GM12875 (cell line): ENCODE results near the gene SF3A1.
"Not testable (repeated sequence)": the region's sequence is repeated elsewhere in the genome, so short reads cannot be mapped to it uniquely, and the experiment has no call there.

Experiments
- H3K4me3 ChIP-seq: one replicate; pipeline ENCODE4 v1.5.1; 2011; ENCODE audit warnings: low read depth, low read length, control low read depth
- TF ChIP-seq, protein P1 (sequence below): IDR thresholded peaks from 2 replicates; pipeline ENCODE4 v1.5.1; 2011; ENCODE audit warnings: low read depth, mild to moderate bottlenecking, control low read depth, inconsistent platforms, low read length, moderate library complexity, borderline replicate concordance; ENCODE audit not compliant: insufficient read depth

Gene SF3A1

GRCh38 chr22:30347255-30347892, 9.3 kb downstream of the SF3A1 start:
- no peak overlapping the region for H3K4me3 ChIP-seq
- TF ChIP-seq, protein P1, sequence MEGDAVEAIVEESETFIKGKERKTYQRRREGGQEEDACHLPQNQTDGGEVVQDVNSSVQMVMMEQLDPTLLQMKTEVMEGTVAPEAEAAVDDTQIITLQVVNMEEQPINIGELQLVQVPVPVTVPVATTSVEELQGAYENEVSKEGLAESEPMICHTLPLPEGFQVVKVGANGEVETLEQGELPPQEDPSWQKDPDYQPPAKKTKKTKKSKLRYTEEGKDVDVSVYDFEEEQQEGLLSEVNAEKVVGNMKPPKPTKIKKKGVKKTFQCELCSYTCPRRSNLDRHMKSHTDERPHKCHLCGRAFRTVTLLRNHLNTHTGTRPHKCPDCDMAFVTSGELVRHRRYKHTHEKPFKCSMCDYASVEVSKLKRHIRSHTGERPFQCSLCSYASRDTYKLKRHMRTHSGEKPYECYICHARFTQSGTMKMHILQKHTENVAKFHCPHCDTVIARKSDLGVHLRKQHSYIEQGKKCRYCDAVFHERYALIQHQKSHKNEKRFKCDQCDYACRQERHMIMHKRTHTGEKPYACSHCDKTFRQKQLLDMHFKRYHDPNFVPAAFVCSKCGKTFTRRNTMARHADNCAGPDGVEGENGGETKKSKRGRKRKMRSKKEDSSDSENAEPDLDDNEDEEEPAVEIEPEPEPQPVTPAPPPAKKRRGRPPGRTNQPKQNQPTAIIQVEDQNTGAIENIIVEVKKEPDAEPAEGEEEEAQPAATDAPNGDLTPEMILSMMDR: no peak

DNA sequence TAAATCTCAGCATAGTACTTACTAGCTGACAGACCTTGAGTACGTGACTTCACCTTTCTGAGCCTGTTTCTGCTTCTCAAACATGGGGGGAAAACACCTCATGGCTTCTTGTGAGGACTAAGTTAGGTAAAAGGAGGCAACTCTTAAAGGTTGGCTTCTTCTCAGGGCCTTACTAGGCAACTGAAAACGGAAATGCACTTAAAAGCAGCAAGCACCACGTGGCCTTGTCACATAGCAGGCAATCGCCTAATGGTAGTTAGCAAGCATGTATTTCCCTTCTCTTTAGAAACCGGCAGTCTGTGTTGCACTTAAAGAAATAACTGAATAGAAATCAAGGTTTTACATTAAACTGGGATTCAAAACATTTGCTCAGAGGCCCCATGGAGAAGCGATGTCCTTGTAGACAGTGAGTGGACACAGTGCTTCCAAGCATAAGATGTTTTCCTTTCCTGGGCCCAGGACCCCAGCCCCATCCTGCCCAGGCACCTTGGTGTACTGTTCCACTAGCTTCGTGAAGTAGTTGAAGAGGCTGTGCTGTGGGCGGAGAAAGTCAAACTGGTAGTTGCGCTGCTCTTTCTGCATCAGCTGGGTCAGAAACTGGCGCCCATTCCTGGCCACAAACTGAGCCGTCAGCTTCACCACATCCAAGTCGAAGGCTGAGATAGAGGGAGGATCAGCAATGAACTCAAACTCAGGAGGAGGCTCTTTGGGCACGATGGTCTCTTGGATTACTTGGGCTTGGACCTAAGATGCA, 12.1 kb downstream of the SF3A1 start:
- TF ChIP-seq, protein P1: no peak
- H3K4me3 ChIP-seq: no peak overlapping the region

GRCh38 chr22:30340911-30341685, 15.6 kb downstream of the SF3A1 start:
- TF ChIP-seq, protein P1: no peak
- H3K4me3 ChIP-seq: no peak overlapping the region

GRCh38 chr22:30338802-30339201, 17.9 kb downstream of the SF3A1 start:
- TF ChIP-seq, protein P1: no peak

DNA sequence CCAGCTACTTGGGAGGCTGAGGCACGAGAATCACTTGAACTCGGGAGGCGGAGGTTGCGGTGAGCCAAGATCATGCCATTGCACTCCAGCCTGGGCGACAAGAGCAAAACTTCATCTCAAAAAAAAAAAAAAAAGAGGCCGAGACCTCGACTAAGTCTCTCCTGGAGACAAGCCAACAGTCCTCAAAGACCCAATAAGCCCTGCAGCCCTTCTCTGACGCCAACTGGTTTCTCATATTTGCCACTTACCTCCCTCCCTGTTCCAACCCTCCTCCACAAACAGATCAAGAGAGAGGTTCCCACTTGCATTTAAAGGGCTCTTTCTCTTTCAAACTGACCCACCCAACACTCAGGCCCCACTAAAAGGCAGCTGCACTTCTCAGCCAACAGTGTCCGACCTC, 18.4 kb downstream of the SF3A1 start:
- H3K4me3 ChIP-seq: not testable (repeated sequence)

More at GRCh38 chr22:30338802-30339201, 17.9 kb downstream of the SF3A1 start:
- H3K4me3 ChIP-seq: no peak overlapping the region

DNA sequence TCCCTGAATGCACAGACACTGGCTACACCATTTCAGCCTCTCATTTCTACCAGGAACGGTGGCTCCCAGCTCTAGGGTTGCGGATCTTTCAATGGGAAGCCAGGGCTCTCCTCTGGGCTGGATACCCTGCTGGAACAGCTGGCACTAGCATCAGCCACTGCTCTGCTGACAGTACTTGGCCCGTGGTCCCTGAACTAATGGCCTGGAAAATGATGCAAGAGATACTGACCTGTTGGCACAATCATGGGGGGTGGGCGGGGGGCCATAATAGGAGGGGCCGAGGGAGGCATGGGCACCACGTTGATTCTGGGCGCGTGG, 19.3 kb downstream of the SF3A1 start:
- TF ChIP-seq, protein P1: no peak
- H3K4me3 ChIP-seq: no peak overlapping the region

GRCh38 chr22:30336752-30337460, 19.8 kb downstream of the SF3A1 start:
- H3K4me3 ChIP-seq: no peak overlapping the region
- TF ChIP-seq, protein P1: no peak
